HG02588 (cell line): Measurements from ENCODE around the gene CCDC146.

Experiments
- ATAC-seq: cut with Tn5 transposase; IDR thresholded peaks from one replicate; pipeline ENCODE4 v1.9.1; 2021; ENCODE audit warnings: mild to moderate bottlenecking, moderate library complexity; ENCODE audit not compliant: unreplicated experiment

CCDC146 gene

GRCh38 chr7:77282897-77283296 lies 160.5 kb downstream of the CCDC146 start:
- no peak for ATAC-seq

GRCh38 chr7:77284005-77284404 lies 161.6 kb downstream of the CCDC146 start:
- ATAC-seq: no peak

GRCh38 chr7:77284616-77285015 lies 162.2 kb downstream of the CCDC146 start:
- ATAC-seq: no peak

GRCh38 chr7:77288676-77289320 lies 166.4 kb downstream of the CCDC146 start:
- no peak for ATAC-seq

GRCh38 chr7:77289387-77289786 lies 167.0 kb downstream of the CCDC146 start:
- no peak for ATAC-seq

GRCh38 chr7:77290425-77290824 lies 168.0 kb downstream of the CCDC146 start:
- ATAC-seq: no peak

GRCh38 chr7:77293046-77293445 lies 170.6 kb downstream of the CCDC146 start:
- no peak for ATAC-seq

- no peak for ATAC-seq
Observed at GRCh38 chr7:77295549-77295948, 173.1 kb downstream of the CCDC146 start.

- ATAC-seq: no peak
Observed at GRCh38 chr7:77306231-77307067, 184.0 kb downstream of the CCDC146 start.

GRCh38 chr7:77308792-77309191 lies 186.4 kb downstream of the CCDC146 start:
- ATAC-seq: no peak

- no peak for ATAC-seq
Observed at GRCh38 chr7:77309714-77310220, 187.4 kb downstream of the CCDC146 start.

- ATAC-seq: no peak
Observed at GRCh38 chr7:77310982-77311381, 188.6 kb downstream of the CCDC146 start.

- ATAC-seq: no peak
Observed at GRCh38 chr7:77313085-77313484, 190.7 kb downstream of the CCDC146 start.

- ATAC-seq: no peak
Observed at GRCh38 chr7:77313876-77314480, 191.6 kb downstream of the CCDC146 start.

- no peak for ATAC-seq
Observed at GRCh38 chr7:77315182-77315591, 192.8 kb downstream of the CCDC146 start.

- ATAC-seq: no peak
Observed at GRCh38 chr7:77316219-77316978, 194.0 kb downstream of the CCDC146 start.

- ATAC-seq: no peak
Observed at GRCh38 chr7:77318019-77318418, 195.6 kb downstream of the CCDC146 start.

GRCh38 chr7:77320137-77320536 lies 197.7 kb downstream of the CCDC146 start:
- ATAC-seq: no peak

- no peak for ATAC-seq
Observed at GRCh38 chr7:77320714-77321113, 198.3 kb downstream of the CCDC146 start.

GRCh38 chr7:77321300-77321699 lies 198.9 kb downstream of the CCDC146 start:
- ATAC-seq: no peak

GRCh38 chr7:77326131-77326530 lies 203.7 kb downstream of the CCDC146 start:
- no peak for ATAC-seq
